GM13977 (cell line): ENCODE measurements around the gene KL.

Experiments
- DNase-seq: peaks from one replicate; pipeline ENCODE4 v3.0.0; 2012; ENCODE audit warnings: low spot score
- CTCF ChIP-seq: IDR thresholded peaks from 2 replicates; pipeline ENCODE4 v1.5.1; 2012; ENCODE audit warnings: mild to moderate bottlenecking, control low read depth; ENCODE audit not compliant: insufficient read depth; ENCODE audit errors: extremely low read depth, missing control alignments
- in situ Hi-C: fragments of 300-500 bp; cut with MboI; formaldehyde crosslinking; loops from one replicate; pipeline ENCODE4 v1.12.0; 2022; ENCODE audit warnings: low sequenced_read_pairs, low pct_unique_long_range_greater_than_20kb, mixed read lengths, inconsistent platforms; ENCODE audit not compliant: unreplicated experiment

Gene KL

GRCh38 chr13:32998966-32999365, 17.3 kb upstream of the KL start:
- no peak for TF ChIP-seq CTCF
- in situ Hi-C loops = no loop called here
- DNase-seq = no peak

- in situ Hi-C loops = no loop called here
- no peak for DNase-seq
- no peak for TF ChIP-seq CTCF
These were observed 15.9 kb upstream of the KL start for GRCh38 chr13:33000365-33000764.

GRCh38 chr13:33003458-33004019, 12.7 kb upstream of the KL start:
- no peak for TF ChIP-seq CTCF
- in situ Hi-C loops = no loop called here
- no peak for DNase-seq

GRCh38 chr13:33004511-33004910, 11.7 kb upstream of the KL start:
- in situ Hi-C loops = no loop called here
- TF ChIP-seq CTCF = no peak
- DNase-seq = no peak

- in situ Hi-C loops = no loop called here
- no peak for DNase-seq
These were observed 10.1 kb upstream of the KL start for GRCh38 chr13:33006134-33006533.

GRCh38 chr13:33006638-33007037, 9.6 kb upstream of the KL start:
- no peak for DNase-seq
- TF ChIP-seq CTCF = no peak
- in situ Hi-C loops = no loop called here

More at GRCh38 chr13:33006134-33006533, 10.1 kb upstream of the KL start:
- TF ChIP-seq CTCF = no peak

GRCh38 chr13:33007237-33007636, 9.0 kb upstream of the KL start:
- TF ChIP-seq CTCF = no peak
- DNase-seq = no peak
- in situ Hi-C loops = no loop called here
